GM18873 (cell line): ENCODE results near the gene NKD2.
"Not testable (repeated sequence)": the region's sequence is repeated elsewhere in the genome, so short reads cannot be mapped to it uniquely, and the experiment has no call there.

Experiments used
- ATAC-seq: cut with Tn5 transposase; IDR thresholded peaks from one replicate; pipeline ENCODE4 v1.9.1; 2021; ENCODE audit warnings: mild to moderate bottlenecking, moderate library complexity, moderate number of reproducible peaks; ENCODE audit not compliant: unreplicated experiment, low FRiP score

Gene NKD2

DNA sequence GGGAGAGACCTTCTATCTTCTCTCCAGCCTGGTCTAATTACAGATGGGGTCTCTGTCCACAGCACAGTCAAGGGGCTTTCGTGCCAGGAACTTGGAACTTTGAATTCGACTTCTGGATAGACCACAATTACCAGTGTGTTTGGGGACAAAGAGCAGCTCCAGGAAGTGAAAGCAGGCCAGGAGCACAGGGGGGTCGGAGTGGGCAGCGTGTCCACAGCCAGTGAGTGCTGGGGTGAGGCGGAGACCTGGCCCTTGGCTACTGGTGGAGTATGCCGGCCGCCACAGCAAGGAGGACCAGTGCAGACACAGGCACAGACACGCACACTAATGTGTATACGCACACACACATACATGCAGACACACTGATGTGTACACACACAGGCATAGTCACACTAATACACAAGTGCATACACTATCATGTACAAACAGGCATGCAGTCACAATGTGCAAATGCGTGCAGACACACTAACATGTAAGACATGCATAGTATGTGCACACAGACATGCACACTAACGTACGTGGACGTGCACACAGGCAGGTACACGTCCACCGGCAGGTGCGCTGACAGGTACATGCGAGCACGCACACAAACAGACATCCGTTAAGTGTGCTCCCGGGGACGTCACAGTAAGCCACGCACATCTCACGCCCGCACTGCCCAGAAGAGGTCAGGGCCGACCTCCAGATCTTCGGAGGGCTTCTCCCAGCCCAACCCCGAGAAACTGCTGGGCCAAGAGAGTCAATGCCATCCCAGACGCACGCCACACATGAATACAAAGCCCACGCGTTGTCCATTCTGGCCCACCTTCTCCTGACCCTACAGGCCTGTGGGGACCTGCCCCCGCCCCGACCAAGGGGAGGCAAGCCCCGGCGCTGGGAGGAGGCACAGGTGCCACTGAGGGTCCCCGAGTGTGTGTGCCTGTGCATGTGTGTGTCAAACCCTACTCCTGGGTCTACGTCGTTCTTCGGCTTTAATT is 46.5 kb downstream of the NKD2 start:
- ATAC-seq, result no peak

DNA sequence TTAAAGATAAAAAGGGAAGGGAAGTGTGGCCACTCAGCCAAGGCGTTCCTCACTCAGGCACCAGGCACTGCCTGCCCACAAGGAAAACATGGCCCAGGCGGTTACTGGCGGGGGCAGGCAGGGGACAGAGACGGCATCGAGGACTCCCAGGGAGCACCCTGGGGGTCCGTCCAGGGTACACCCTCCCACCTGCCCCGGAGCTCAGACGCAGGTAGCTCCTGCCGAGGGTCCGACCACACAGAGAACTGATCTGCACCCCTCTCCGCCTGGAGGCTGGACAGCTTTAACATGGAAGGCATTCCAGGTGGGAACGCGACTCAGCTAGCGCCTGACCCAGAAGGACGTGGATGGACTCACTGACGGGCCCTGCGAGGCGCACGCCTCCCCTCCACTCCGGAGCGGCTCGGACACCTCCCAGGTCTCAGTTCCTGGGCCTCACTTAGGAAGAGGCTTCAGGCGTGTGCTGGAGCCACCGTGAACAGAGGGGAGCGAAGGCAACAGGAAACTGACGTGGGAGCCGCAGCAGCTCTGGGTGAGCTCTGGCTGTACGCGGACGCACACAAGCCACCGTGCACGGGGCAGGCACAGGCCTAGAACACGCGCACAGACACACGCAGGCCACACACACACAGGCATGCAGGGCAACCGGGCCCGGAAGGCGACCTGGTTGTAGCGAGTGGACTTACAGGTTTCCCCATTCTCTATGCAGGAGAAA is 47.5 kb downstream of the NKD2 start:
- ATAC-seq, result no peak

DNA sequence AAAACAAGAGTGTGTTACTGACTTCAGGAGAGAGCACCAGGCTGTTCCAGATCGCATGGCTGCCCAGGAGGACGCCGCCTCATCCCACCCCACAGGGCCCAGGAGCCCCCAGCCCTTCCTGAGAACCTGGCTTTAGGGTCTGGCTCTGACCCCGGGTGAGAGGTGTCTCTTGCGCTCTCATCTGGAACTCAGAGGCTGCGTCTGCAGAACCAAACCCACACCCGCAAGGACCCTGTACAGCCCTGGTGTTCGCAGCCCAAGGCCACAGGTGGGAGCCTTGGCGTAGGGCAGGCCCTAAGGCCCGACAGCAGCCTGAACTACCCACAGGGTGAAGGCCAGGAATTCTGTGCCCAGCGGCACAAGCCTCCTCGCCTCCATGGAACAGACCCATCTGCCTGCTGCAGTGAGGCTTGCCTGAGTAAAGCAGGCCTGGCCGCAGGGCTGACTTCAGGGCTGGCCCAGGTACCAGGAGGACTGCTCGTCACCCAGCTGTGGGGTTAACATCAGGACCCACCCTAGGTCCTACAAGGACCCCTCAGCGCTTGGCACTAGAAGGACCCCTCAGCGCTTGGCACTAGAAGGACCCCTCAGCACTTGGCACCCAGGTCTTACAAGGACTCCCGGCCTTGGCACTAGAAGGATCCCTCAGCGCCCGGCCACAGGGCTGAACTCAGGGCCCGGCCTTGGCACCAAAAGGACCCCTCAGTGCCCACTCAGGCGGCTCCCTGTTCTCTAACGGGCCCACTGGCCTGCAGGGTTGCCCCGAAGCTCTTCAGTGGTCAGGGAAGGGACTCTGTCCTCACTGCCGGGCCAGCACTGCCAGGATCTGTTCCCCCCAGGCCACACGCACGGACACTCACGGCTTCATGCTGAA is 48.2 kb downstream of the NKD2 start:
- no peak for ATAC-seq

DNA sequence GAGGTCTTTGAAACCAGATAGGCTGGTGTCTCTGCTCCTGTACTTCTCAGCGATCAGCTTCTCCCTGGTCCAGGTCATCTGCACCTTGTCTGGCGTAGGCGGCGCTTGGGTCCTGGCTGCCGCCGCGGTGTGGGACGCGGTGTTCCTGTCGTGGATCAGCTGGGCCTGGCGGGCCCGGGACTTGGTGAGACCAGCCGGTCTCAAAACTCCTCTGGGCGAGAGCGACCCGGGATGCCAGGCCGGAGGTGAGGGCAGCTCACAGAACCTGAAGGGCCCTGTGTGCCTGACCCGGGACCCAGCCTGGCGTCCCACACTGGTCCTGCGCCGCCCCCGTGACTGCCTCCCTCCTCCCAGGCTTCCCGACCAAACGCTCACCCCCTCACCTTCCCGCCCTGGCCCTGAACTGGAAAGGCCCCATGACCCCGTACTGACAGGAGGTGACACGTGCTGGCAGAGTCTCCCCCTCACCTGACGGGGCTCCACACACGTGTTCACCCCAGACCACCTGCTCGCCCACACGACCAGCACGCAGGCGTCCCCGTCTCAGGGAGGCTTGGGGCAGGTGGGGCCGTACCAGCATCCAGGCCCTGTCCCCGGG is 49.0 kb downstream of the NKD2 start:
- no peak for ATAC-seq

DNA sequence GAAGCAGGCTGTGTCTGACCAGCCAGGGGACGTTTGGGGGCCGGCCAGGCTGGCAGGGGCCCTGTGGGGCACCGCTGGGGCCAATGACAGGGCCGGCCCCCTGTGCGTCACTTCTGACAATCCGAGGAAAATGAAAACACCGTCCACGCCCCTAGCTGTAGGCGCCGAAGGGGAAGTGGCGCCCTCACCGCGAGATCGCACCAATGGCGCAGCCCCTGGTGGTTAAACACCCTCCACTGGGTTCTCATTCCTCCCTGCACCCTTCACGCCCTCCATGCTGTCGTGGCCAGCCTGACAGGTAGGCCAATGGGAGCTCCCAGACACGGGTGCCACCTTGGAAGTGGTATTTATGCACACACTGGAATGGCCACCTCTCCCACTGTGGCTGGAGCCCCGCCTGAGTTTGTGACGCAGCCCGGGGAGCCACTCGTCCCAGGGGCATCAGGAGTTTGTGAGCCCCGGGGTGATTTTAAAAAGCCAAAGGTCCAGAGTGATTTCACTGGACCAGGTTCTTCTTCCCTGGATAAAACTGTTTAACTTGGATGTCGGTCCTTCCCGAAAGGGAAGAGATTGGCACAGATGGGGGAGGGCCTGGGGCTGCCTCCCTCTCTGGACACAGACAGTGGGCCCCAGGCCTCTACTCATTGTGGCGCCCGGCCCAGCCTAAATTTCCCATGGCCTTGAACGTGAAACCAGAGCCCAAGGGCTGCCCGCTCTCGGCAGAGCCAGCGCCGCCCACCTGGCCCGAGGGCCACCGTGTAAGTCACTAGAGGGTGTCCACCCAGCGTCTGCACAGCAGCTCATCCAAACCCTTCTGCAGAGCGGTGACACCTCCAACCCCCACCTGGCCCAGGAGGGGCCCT is 49.7 kb downstream of the NKD2 start:
- no peak for ATAC-seq

DNA sequence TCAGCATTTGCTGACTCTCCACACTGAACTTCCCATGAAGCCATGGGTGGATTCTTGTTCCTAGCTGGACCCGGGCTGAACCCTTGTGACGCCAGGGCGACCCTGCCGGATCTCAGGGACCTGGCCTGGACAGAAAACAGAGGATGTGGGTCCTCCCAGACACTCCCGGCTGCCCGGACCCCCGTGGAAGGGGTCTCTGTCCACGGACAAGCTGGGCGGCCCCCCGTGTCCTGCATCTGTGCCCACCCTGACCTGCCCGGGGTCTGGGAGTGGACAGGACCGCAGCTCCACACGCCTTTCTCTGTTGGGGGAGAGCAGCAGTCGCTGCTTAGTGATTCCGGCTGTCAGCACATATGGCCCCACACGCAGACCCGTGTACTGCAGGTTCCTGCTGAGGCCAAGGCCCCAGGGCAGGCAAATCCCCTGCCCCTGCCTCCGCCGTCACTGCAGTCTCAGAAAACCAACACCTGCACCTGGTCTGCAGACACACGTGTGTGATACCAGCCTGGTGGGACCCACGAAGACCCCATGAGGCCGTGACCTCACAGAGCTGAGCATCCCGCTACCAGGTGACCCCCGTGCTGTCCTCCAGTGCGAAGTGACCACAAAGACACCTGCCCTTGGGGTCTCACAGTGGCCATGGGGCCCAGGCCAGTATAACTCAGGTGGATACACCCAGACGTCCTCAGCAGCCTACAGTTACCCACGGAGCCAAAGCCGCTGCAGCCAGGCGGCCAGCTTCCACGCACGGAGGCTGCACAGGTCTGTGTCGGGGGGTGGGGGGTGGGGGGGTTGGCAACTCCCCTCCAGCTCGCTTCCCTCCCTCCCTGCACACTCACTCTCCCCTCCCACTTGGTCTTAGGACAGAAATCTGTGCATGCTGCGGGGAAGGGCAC is 50.6 kb downstream of the NKD2 start:
- ATAC-seq, result no peak

DNA sequence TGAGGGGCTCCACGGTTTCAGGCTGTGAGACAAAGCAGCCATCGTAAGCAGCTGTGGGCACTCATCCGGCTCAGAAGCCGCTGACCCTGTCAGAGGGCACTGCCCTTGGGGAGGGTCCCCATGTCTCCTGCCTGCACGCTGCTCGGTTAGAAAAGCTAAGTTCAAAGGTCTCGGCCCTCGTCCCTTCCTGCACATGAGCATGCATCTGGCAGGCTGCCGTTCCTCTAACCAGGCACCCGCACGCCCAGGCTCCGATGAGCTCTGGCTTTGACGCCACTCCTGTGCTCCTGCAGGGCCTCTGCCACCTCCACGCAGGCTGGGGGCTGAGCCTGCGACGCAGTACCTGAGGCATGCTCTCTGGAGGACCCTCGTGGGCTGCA is 51.3 kb downstream of the NKD2 start:
- ATAC-seq, result no peak

DNA sequence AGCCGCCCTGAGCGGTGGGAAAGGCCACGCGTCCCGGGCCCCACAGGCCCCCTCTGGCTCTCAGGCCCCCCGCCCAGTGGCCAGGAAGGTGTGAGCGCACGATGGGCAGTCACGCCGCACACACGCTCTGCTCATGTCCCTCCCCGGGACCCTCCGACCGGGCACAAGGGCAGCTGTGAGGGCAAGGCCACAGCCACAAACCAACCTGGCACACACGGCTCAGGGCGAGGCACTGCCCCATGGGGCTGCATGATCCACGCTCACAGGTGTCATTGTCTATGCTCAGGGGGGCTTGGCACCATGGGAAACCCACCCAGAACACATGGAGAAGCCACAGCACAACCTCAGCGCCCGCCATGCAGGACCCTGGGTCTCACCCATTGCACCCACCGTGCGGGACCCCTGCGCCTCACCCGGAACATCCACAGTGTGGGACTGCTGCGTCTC is 52.0 kb downstream of the NKD2 start:
- no peak for ATAC-seq

DNA sequence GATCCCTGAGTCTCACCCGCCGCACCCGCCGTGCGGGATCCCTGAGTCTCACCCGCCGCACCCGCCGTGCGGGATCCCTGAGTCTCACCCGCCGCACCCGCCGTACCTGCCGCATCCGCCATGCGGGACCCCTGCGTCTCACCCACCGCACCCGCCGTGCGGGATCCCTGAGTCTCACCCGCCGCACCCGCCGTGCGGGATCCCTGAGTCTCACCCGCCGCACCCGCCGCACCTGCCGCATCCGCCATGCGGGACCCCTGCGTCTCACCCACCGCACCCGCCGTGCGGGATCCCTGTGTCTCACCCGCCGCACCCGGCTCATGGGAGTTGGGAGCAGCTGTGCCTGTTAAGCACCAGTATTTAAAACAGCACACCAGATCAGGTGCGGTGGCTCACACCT is 52.7 kb downstream of the NKD2 start:
- ATAC-seq, result not testable (repeated sequence)

DNA sequence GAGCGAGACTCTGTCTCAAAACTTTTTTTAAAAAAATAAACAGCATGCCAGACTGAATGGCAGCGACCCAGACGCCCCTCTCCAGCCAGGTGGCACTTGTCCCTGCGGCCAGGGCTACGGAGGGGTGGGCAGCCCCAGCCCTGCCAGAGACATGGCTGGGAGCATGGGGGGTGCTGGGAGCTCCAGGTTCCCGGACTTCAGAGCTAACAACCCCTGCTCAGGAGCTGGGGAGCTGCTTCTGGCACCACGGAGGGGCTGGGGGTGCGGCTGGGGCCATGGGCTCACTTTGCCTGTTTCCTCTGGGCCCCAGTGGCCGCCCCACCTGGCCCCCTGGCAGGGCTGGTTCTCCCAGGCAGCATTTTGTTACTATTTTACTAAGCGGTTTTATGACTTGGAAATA is 53.3 kb downstream of the NKD2 start:
- no peak for ATAC-seq

DNA sequence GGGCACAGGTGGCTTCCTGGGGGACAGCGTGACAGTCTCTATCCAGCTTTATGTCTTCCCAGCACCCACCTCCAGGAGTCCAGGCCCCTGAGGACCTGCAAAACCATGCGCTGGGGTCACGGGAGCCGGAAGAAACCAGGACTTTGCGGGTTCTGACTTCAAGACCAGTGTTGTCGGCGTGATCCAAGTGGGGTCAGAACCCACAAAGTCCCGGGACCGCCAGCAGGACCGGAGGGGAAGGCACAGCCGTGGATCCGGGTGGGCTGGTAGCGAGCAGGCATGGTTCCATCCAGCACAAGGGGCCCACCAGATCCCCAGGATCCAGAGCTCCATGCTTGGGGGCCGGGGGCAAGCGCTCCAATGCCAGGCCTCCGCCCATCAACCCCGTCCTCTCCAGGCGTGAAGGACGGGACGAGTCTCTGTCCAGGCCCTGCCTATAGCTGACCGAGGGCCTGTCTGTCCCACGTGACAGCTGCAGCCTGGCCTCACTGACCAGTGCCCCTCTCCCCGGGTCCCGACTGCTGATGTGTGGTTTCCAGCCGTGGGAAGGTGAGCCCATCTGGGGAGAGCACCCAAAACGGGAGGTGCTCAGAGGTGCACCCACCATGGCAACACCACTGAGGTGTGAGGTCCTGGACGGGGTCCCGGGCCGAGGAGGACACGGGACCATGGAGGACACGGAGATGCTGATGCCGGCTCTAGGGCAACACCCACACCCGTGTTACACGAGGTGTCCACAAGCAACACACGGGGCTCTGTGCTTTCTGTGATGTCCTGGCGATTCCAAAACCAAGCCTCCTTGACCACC is 54.4 kb downstream of the NKD2 start:
- no peak for ATAC-seq

DNA sequence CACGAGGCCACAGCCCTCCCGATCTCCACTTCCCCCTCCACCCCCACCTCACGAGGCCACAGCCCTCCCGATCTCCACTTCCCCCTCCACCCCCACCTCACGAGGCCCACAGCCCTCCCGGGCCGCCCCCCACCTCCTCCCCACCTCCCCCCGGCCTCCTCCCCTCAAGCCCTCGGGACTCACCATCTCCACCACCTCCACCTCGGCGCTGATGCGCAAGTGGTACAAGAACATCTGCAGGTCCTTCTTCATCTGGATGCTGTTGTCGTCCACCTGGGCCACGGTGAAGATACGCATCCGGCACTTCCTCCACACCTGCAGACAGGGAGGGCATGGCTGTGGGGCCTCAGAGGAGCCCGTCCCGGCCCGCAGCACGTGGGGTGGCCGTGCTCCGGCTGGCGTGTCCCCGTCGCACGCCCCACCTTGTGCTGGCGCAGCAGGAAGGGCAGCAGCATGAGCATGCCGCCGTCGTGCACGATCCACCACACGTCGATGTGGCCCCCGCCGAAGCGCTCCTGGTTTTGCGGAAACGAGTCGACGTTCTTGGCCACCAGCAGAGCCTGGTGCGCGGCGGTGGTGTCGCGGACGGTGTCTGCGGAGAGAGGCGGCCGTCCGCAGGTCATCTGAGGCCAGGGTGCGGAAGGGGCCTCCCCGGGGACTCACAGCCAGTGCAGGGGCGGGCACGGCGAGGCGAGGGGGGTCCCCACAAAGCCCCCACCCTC is 55.2 kb downstream of the NKD2 start:
- no peak for ATAC-seq

DNA sequence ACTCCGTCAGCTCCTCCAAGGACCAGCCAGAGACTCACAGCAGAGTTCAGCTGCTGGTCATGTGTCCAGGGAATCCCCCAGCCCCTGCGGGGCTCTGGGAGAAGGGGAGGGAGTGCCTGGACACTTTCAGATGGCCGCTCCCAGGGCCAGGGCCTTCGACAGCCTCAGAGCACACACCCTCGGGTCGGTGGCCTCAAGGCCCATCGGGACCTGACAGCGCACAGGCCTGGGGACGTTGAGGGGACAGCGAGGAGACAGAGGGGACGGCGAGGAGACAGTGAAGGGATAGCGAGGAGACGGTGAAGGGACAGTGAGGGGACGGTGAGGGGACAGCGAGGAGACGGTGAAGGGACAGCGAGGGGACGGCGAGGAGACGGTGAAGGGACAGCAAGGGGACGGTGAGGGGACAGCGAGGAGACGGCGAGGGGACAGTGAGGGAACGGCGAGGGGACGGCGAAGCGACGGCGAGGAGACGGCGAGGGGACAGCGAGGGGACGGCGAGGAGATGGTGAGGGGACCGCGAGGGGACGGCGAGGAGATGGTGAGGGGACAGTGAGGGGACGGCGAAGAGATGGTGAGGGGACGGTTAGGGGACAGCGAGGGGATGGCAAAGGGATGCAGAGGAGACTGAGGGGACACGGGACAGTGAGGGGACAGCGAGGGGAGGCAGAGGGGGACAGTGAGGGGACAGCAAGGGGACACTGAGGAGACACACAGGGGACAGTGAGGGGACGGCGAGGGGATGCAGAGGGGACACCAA is 56.0 kb downstream of the NKD2 start:
- no peak for ATAC-seq

DNA sequence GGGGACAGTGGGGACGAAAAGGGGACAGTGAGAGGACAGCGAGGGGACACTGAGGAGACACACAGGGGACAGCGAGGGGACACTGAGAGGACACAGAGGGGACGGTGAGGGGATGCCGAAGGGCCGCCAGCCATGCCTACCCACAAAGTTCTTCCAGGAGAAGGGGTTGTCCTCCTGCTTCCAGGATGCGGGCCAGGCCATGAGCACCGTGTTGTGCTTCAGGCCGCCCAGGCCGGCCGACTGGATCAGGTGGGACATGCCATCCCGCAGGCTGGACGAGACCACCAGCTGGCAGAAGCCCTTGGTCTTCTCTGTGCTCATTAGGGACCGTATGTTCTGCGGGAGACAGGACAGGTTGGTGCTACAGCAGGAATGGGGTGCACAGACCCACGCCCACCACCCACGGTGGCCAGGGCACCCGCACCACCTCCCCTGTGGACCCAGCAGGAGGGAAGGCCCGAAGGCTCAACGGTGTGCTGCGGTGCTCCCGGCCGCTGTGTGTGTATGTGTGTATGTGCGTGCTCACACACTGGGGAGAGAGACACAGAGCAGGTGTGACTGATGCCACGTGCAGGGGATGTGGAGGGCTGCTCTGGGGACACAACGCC is 56.6 kb downstream of the NKD2 start:
- ATAC-seq, result no peak

DNA sequence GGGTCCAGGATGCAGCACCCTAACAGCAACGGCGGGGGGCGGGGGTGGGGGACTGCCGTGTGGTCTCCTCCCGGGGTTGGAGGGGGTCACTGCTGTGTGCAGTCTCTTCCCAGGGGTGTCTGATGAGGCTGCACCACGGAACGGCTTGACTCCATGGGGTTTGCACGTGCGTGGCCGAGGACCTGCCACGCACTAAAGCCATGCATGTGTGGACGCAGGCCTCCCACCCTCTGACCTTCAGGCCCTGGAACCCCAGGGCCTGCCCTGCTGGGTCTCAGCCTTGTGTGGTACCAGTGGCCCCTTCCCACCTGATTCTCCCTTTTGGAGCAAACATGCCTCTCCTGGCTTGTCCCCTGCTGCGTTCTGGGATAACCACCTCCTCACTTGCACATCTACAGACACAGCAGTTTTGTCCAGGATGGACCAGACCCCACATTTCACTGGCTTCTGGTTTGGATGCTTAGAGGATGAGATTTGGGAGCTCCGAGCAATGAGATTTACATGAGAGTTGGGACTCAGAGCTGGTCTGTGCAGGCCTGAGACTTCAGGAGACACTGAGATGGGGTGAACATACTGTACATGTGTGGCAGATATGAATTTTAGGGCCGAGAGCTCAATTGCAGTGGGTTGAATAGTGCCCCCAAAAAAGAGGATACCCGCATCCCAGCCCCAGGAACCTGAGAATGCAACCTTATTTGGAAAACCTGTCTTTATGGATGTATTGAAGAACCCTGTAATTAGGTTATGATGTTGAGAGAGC is 57.5 kb downstream of the NKD2 start:
- ATAC-seq, result no peak
